HG03575 (cell line): ENCODE measurements around the gene TTC31.

ENCODE experiments used
- ATAC-seq: cut with Tn5 transposase; IDR thresholded peaks from one replicate; pipeline ENCODE4 v1.9.1; 2021; ENCODE audit not compliant: unreplicated experiment, insufficient number of reproducible peaks, low FRiP score; ENCODE audit errors: extremely low read depth

The TTC31 gene

GRCh38 chr2:74515271-74515980, 32.5 kb downstream of the TTC31 start:
- ATAC-seq: no peak

GRCh38 chr2:74515981-74516633, 33.2 kb downstream of the TTC31 start:
- no peak for ATAC-seq

DNA sequence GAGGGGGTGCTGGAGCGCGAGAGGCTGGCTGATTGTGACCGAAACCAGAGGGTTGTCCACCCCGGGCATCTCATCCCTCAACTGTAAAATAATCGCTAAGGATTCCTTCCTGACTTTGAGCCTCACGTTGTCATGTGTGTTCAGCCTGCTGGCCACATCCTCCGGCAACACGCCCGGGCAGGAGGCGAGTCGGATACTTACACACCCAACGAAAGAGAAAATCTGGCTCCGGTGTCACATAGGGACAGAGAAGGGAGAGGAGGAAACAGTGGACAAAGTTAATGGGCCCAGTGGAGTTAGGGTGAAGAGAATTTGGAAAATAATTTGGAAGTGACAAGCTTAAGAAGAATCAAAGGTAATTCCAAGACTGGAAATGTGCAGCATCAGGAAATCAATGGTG, 33.8 kb downstream of the TTC31 start:
- ATAC-seq: no peak

GRCh38 chr2:74522516-74522915, 39.6 kb downstream of the TTC31 start:
- ATAC-seq: no peak

- no peak for ATAC-seq
These were observed 41.1 kb downstream of the TTC31 start for GRCh38 chr2:74524005-74524404.

DNA sequence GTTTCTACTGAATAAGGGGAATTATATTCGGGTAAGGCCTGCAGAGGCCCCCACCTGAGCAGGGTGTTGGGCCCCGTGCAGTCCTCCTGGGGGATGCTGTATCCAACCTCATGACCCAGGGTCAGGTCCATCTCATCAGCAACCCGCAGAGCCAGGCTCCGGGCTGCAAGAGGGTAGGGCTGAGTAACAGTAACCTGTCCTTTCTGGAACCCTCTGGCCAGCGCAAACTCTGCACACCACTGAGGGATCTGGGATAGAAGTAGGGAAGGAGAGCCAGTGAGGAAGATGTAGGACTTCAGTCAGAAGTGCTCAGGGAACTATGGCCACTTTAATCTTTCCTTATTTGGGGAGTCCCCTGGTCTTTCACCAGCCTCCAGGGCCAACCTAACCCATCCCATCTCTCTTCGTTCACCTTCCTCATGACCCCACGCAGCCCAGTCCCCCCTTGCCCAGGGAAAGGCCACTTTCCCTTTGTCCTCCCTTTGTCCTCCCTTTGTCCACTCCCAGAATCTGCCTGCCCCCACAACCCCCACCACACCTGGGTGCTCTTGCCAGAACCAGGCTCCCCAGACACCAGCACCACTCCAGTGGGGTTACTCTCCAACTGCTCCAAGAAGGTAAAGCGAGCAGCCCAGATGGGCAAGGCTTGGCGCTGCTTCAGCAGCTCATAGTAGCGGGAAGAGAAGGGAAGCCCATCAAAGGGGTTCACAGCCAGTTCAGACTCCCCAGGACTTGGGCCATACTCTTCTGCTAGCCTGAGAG, 42.3 kb downstream of the TTC31 start:
- ATAC-seq: no peak

DNA sequence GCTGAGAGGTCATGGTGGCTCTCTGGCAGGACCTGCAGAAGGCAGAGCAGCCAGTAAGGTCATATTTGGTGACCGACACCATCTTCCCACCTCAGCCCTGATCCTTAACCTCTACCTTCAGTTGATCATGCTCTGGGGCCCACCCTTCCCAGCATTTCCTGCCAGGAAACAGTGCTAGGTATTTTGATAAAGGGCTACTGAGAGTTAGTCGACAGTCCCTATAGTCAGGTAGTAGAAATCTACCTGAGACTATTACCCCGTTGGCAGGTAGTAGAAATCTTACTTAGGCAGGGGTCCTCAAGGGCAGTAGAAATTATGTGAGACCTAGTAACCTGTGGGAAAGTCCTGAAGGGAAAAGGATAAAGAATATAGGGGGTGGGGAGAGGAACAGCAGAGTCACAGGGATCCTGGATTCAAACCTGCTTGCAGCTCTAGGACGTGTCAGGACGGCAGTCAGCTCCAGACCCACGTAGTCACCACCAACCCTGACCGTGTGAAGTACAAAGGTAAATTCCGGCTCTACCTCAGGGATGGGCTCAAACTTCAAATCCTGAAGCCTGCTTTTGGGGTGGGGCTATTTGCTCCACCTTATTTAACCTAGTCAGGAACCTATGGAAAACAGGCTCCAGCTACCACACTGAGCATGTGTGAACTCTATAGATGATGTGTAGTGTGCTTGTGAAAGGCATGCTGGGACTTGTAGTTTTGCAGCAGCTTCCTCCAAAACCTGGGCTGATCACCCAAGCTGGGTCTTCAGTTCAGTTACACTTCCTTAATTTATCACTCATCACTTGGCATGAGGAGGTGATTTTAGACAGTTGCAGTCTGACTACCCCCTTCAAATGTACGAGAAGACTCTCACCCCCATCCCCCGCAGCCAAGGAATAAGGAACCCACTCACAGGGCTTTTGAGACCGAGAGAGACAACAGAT, 43.1 kb downstream of the TTC31 start, which contains the start of gene DQX1:
Gene DQX1 (minus strand): TSS at position 515 of the 932 bp plus-strand sequence. CDS start 502 bp downstream, at position 13.
- no peak for ATAC-seq

DNA sequence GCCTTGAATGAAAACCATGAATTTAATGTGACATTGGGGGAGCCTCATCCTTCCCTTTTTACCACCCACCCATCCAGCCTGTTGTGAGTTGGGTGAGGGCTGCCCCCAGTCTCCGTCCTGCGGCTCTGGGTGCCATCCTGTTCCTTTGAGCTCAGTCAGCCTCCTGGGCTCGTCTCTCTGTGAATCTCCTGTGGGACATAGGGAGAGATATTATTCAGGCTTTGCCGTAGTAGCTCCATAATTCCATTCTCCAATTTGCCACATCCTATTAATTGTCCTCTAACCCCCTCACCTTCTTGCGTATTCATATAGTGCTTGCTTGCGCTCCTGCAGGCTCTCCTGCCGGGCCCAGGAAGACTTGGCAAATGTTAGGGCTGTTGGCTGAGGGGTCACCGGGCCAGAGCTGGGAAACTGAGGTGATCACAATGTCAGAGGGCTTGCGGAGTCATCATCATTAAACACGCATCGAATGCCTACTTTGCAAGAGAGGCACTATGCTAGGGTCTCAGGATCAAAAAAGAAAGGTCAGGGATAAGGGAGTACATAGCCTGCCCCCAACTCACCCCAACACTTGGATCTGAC, 43.9 kb downstream of the TTC31 start:
- no peak for ATAC-seq

DNA sequence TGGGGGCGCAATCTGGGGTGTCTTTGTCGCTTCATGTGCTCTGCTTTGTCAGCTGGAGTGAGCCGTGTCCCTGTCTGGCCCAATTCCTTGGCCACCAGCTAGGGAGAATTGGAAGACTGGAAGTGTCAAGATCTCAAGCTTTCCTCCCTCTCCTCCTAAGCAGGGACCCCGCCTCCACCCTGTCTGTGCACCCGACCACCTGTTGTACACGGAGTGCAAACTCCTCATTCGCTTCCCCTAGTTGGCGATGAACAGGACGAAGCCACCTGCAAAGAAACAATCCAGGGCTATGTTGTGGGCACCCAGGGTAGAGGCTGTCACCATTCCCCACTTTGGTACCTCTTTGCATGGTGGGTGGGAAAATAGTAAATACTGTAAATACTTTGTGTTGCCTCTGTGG, 44.9 kb downstream of the TTC31 start:
- ATAC-seq: no peak

- ATAC-seq: no peak
These were observed 45.9 kb downstream of the TTC31 start for GRCh38 chr2:74528600-74529356.

DNA sequence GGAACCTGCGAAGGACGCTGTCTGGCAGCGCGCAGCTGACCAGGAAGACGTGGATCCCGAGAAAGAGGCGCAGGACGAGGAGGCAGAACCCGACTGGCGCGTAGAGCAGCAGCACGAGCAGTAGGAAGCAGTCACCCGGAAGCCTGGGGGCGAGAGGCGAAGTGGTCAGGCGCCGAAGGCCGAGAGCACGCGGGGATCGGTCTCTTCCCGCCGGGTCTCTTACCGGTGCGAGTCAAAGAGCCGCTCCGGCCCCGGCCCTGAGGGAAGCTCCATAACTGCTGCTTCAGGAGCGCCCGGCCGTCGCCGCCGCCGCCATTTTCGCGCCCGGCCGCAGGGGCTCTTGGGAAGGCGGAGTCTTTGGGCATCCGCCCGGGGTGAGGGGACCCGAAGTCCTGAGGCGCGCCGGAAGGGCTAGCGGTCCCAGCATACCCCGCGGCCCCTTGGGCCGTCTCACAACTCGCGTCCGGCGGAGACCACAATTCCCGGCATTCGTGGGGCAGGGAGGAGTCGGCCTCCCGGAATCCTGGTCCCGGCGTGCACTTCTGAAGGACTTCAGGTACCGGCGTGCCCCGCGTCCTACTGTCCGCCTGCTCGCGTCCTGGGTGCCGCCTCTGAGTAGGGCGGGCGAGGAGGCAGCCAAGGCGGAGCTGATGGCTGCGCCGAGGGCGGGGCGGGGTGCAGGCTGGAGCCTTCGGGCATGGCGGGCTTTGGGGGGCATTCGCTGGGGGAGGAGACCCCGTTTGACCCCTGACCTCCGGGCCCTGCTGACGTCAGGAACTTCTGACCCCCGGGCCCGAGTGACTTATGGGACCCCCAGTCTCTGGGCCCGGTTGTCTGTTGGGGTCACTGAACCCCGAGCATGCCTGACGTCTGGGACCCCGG, 46.7 kb downstream of the TTC31 start, which contains the start of the genes AUP1 and HTRA2:
Gene AUP1 (minus strand): TSS at position 350 of the 882 bp plus-strand sequence. CDS start 77 bp downstream, at position 273.
Gene HTRA2 (plus strand): TSS at position 577 of the 882 bp plus-strand sequence. CDS start 74 bp downstream, at position 651.
- no peak for ATAC-seq

DNA sequence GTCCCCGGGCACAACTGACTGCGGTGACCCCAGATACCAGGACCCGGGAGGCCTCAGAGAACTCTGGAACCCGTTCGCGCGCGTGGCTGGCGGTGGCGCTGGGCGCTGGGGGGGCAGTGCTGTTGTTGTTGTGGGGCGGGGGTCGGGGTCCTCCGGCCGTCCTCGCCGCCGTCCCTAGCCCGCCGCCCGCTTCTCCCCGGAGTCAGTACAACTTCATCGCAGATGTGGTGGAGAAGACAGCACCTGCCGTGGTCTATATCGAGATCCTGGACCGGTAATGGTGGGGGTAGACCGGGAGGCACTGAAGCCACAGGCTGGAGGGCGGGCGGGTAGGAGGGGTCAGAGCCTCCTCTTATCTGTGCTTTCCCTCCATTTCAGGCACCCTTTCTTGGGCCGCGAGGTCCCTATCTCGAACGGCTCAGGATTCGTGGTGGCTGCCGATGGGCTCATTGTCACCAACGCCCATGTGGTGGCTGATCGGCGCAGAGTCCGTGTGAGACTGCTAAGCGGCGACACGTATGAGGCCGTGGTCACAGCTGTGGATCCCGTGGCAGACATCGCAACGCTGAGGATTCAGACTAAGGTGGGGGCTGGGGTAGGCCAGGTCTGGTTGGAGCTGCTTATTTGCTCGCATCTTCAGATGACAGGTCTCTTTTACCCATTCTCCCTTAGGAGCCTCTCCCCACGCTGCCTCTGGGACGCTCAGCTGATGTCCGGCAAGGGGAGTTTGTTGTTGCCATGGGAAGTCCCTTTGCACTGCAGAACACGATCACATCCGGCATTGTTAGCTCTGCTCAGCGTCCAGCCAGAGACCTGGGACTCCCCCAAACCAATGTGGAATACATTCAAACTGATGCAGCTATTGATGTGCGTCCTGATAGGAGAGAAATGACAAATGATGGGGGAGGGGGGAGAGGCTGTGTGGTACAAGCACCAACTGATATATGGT, 47.6 kb downstream of the TTC31 start:
- ATAC-seq: peak; percentile 35

DNA sequence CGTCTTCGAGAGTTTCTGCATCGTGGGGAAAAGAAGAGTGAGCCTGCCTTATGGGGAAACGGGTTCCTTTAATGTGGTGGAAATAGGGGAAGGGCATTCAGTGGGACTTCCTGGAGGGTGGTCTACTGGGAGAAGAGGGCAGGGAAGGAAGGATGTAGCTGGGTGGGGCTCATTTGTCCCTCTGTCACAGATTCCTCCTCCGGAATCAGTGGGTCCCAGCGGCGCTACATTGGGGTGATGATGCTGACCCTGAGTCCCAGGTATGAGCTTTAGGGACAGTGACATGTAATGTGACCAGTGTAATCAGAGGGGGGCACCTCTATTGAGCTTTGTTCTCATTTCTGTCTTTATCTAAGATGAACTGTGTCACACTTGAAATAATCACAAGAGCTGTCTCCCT, 48.8 kb downstream of the TTC31 start:
- no peak for ATAC-seq

GRCh38 chr2:74532222-74532621, 49.3 kb downstream of the TTC31 start:
- no peak for ATAC-seq

GRCh38 chr2:74533464-74533863, 50.6 kb downstream of the TTC31 start:
- no peak for ATAC-seq

DNA sequence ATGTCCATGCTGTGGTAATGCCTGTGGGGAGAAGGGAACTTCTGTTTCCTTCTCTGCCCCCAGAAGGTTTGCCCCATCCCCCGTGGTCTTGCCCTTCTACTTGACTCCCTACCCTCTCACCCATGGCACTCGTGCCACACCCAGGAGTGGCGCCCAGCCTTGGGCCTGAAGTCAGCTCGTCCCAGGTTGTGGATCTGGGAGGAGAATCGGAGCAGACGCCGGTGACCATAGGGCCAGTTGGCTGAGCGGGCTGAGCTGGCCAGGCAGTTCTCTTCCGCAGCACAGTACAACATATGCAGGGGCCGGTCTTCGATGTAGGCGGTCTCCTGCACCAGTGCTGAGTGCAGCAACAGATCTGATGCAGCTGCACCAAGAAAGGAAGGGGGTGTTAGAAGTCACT, 51.5 kb downstream of the TTC31 start:
- ATAC-seq: no peak
